Measurements from ENCODE around the gene GBX1.

The GBX1 gene

GRCh38 chr7:151139791-151140190 is 27.7 kb downstream of the GBX1 start:
- DNase-seq (ENCODE audit: low read depth, low spot score) = no peak

GRCh38 chr7:151139071-151139790 is 28.3 kb downstream of the GBX1 start:
- no peak for DNase-seq (ENCODE audit: low read depth, low spot score)

GRCh38 chr7:151138153-151138851 is 29.2 kb downstream of the GBX1 start:
- no peak for DNase-seq (ENCODE audit: low read depth, low spot score)

- no peak for DNase-seq (ENCODE audit: low read depth, low spot score)
Measured at GRCh38 chr7:151137791-151138152, 29.7 kb downstream of the GBX1 start.

- DNase-seq (ENCODE audit: low read depth, low spot score) = no peak
Measured at GRCh38 chr7:151137076-151137675, 30.3 kb downstream of the GBX1 start.

GRCh38 chr7:151135866-151136843 is 31.3 kb downstream of the GBX1 start:
- no peak for DNase-seq (ENCODE audit: low read depth, low spot score)

GRCh38 chr7:151135525-151135845 is 32.0 kb downstream of the GBX1 start:
- DNase-seq (ENCODE audit: low read depth, low spot score) = no peak

GRCh38 chr7:151134743-151135524 is 32.6 kb downstream of the GBX1 start:
- no peak for DNase-seq (ENCODE audit: low read depth, low spot score)

GRCh38 chr7:151133986-151134742 is 33.3 kb downstream of the GBX1 start:
- no peak for DNase-seq (ENCODE audit: low read depth, low spot score)

GRCh38 chr7:151133266-151133985 is 34.1 kb downstream of the GBX1 start:
- no peak for DNase-seq (ENCODE audit: low read depth, low spot score)

GRCh38 chr7:151132461-151133205 is 34.9 kb downstream of the GBX1 start:
- DNase-seq (ENCODE audit: low read depth, low spot score) = no peak

- no peak for DNase-seq (ENCODE audit: low read depth, low spot score)
Measured at GRCh38 chr7:151131592-151132293, 35.8 kb downstream of the GBX1 start.

GRCh38 chr7:151131224-151131591 is 36.3 kb downstream of the GBX1 start:
- no peak for DNase-seq (ENCODE audit: low read depth, low spot score)

- DNase-seq (ENCODE audit: low read depth, low spot score) = no peak
Measured at GRCh38 chr7:151130741-151131157, 36.7 kb downstream of the GBX1 start.

GRCh38 chr7:151129960-151130591 is 37.4 kb downstream of the GBX1 start:
- DNase-seq (ENCODE audit: low read depth, low spot score) = no peak

GRCh38 chr7:151129117-151129959 is 38.2 kb downstream of the GBX1 start:
- DNase-seq (ENCODE audit: low read depth, low spot score) = no peak

- DNase-seq (ENCODE audit: low read depth, low spot score) = no peak
Measured at GRCh38 chr7:151128716-151129115, 38.8 kb downstream of the GBX1 start.

Measured in smooth muscle cell of the brain vasculature (primary cell).